ENCODE data around the gene TRANK1.

DNA sequence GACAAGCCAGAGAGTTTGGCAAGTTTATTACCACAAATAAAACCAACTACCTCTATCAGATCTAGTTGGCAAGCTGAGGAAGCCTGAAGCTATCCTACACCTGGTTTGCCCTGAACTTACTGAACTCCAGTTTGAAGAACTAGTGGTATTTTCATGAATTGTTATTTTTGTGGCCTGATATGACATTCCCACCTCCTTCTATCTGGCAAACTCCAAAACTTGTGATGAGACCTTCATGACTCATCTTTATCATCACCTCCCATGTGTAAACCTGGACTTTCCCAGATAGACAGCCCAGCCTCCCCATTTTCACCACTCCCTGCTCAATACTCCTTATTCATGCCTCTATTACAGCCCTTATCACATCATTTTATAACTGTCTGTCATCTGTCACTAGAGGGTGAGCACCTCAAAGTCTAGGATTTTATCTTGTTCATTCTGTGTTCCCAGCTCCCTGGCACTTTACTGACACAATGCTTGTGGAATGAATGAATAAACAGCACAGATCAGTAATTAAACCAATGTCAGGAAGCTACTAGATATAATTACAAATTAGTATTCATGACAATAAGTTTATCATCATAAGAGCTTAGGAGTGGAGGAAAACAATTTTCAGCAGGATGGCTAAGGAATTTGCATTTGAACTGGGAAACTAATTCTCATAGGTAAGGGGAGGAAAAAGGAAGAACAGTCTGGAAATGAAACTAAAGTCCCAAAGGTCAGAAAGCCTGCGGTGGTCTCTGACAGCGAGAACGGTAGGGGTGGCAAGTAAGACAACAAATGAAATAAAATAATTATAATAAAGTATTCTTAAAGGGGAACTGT, 13.2 kb upstream of the TRANK1 start:
- TF ChIP-seq, protein P1, sequence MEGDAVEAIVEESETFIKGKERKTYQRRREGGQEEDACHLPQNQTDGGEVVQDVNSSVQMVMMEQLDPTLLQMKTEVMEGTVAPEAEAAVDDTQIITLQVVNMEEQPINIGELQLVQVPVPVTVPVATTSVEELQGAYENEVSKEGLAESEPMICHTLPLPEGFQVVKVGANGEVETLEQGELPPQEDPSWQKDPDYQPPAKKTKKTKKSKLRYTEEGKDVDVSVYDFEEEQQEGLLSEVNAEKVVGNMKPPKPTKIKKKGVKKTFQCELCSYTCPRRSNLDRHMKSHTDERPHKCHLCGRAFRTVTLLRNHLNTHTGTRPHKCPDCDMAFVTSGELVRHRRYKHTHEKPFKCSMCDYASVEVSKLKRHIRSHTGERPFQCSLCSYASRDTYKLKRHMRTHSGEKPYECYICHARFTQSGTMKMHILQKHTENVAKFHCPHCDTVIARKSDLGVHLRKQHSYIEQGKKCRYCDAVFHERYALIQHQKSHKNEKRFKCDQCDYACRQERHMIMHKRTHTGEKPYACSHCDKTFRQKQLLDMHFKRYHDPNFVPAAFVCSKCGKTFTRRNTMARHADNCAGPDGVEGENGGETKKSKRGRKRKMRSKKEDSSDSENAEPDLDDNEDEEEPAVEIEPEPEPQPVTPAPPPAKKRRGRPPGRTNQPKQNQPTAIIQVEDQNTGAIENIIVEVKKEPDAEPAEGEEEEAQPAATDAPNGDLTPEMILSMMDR (IDR thresholded peaks at IDR 0.05; ENCODE audit: insufficient read depth, low read length, poor library complexity, severe bottlenecking): no peak
- no peak for TF ChIP-seq EZH2phosphoT487 (conservative IDR thresholded peaks at IDR 0.05; ENCODE audit: low read length)
